Measurements from ENCODE around the gene ADAMTS2. TPM values are rescaled to one million over a fixed set of nuclear protein-coding genes. Genes with fewer than 3 reads are reported as not detected.

The ADAMTS2 gene
- total RNA-seq, 5 donors from 2014 or later (not counting 1 experiment from before 2014, with no cell fraction given) = 0.09 to 0.23 TPM; not detected in 3

- Histone ChIP-seq H3K36me3 (ENCODE audit: control insufficient read depth in 2 of 2, extremely low read depth in 1 of 2, insufficient read depth in 1 of 2, low read length in 1 of 2) (peaks cover 2 to 17% of the 10 kb centered on the region in 2 donors), H3K27ac (ENCODE audit: low read length) (no peak overlapping the region), H3K9me3 (peaks cover 7% of the 10 kb centered on the region), H3K27me3 (replicated peaks in 1 of 2; ENCODE audit: control insufficient read depth in 2 of 2, extremely low read depth in 1 of 2, insufficient read depth in 2 of 2, low read length in 1 of 2) (no peaks in the 10 kb centered on the region), H3K4me1 (ENCODE audit: control insufficient read depth in 1 of 2, extremely low read depth in 1 of 2, insufficient read depth in 2 of 2, low read length in 2 of 2) (peaks cover 10 to 12% of the 10 kb centered on the region in 2 experiments), H3K4me3 (ENCODE audit: control insufficient read depth in 1 of 2, extremely low read depth in 1 of 2, low read length in 1 of 2) (peak overlapping the region; percentile 61 to 74)
- peaks cover 27 to 38% (median 29%) of the 10 kb centered on the region in 3 donors for H3K4me1 Mint-ChIP-seq
- CTCF ChIA-PET = interaction anchor here in 1 of 2 donors (1.5 kb wide), 1 partner anchor 330 kb away, joined by 19 read pairs; the partner anchor contains the start of gene ZNF354A
- H3K4me3 Mint-ChIP-seq = peak overlapping the region; percentile 85 to 96 (median 95)
- 96% methylated on average over 17 of the region's 19 CpGs for WGBS (ENCODE audit: insufficient coverage)
- DNase-seq (peak in 1 of 35 experiments; percentile 3), ATAC-seq (replicated peaks in 1 of 4) (no peak)
- H3K27me3 Mint-ChIP-seq = peaks cover 5 to 8% of the 10 kb centered on the region in 2 donors
- H3K27ac Mint-ChIP-seq = no peak overlapping the region
- POLR2A ChIA-PET = no interaction called here
- peaks cover 40% of the 10 kb centered on the region for H3K36me3 Mint-ChIP-seq
- H3K9me3 Mint-ChIP-seq = peaks cover 8 to 13% (median 9%) of the 10 kb centered on the region in 3 donors
These were observed 284.2 kb downstream of the ADAMTS2 start for GRCh38 chr5:179061025-179061424.

Other genes with a start within 250 kb of the ADAMTS2 start
- 10 to 100 TPM; 35.2 to 63.6 (median 47.7) TPM for gene RUFY1, start 205.1 kb upstream of the ADAMTS2 start, total RNA-seq

All from T-cell (primary cell).